Measurements from ENCODE around the gene FAM219A. TPM values are rescaled to one million over a fixed set of nuclear protein-coding genes. Genes with fewer than 3 reads are reported as not detected.

FAM219A gene
- total RNA-seq, 1 donor from 2014 or later: 25.9 TPM

DNA sequence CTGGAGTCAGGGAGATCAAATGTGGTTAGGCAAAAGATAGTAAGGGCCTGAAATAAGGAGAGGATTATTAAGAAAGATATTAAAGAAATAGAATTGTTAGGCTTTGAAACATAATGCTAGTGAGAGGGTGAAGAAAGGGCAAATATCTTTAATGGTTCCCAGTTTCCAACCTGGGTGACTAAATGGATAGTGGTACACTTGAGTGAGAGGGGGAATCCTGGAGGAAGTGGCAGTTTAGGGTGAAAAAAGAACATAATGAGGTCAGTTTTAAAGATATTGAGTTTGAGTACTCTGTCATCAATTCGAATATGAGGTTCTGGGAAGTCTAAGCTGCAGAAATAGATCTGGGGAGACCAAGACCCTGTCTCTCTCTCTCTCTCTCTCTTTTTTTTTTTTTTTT, 19.2 kb upstream of the FAM219A start:
- H3K27ac Mint-ChIP-seq (ENCODE audit: unreplicated experiment): no peak overlapping the region
- no peak overlapping the region for H3K4me3 Mint-ChIP-seq (ENCODE audit: unreplicated experiment)
- H3K36me3 Mint-ChIP-seq (ENCODE audit: unreplicated experiment): no peaks in the 10 kb centered on the region
- no peaks in the 10 kb centered on the region for H3K9me3 Mint-ChIP-seq (ENCODE audit: unreplicated experiment)
- TF ChIP-seq, protein P1, sequence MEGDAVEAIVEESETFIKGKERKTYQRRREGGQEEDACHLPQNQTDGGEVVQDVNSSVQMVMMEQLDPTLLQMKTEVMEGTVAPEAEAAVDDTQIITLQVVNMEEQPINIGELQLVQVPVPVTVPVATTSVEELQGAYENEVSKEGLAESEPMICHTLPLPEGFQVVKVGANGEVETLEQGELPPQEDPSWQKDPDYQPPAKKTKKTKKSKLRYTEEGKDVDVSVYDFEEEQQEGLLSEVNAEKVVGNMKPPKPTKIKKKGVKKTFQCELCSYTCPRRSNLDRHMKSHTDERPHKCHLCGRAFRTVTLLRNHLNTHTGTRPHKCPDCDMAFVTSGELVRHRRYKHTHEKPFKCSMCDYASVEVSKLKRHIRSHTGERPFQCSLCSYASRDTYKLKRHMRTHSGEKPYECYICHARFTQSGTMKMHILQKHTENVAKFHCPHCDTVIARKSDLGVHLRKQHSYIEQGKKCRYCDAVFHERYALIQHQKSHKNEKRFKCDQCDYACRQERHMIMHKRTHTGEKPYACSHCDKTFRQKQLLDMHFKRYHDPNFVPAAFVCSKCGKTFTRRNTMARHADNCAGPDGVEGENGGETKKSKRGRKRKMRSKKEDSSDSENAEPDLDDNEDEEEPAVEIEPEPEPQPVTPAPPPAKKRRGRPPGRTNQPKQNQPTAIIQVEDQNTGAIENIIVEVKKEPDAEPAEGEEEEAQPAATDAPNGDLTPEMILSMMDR (IDR thresholded peaks at IDR 0.05): no peak
- no peaks in the 10 kb centered on the region for H3K4me1 Mint-ChIP-seq (ENCODE audit: unreplicated experiment)
- no peak for DNase-seq (ENCODE audit: extremely low spot score, unreplicated experiment)
- peaks cover 20% of the 10 kb centered on the region for H3K27me3 Mint-ChIP-seq (ENCODE audit: unreplicated experiment)

DNA sequence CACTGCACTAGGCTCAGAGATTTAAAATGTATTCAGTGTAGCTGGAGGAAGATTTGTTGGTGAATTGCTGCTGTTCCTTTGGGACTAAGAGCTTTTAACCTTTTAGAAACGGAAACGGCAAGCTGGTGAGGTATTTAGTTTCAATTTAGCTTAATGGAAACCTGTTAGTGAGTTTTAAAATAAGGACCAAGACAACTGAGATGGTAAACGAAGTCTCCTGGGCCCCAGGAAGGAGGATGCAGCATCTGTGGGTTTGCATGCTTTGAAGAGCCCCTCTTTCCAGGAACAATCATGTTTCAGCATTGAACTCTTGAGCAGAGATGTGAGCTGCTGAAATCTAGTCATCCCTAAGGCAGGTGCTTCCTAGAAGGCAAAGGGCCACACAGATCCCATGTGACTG, 16.7 kb upstream of the FAM219A start:
- DNase-seq (ENCODE audit: extremely low spot score, unreplicated experiment): no peak
- H3K4me3 Mint-ChIP-seq (ENCODE audit: unreplicated experiment): no peak overlapping the region
- peaks cover 36% of the 10 kb centered on the region for H3K27me3 Mint-ChIP-seq (ENCODE audit: unreplicated experiment)
- TF ChIP-seq, protein P1 (IDR thresholded peaks at IDR 0.05): no peak
- no peaks in the 10 kb centered on the region for H3K9me3 Mint-ChIP-seq (ENCODE audit: unreplicated experiment)
- no peak overlapping the region for H3K27ac Mint-ChIP-seq (ENCODE audit: unreplicated experiment)
- no peaks in the 10 kb centered on the region for H3K36me3 Mint-ChIP-seq (ENCODE audit: unreplicated experiment)
- H3K4me1 Mint-ChIP-seq (ENCODE audit: unreplicated experiment): no peaks in the 10 kb centered on the region

DNA sequence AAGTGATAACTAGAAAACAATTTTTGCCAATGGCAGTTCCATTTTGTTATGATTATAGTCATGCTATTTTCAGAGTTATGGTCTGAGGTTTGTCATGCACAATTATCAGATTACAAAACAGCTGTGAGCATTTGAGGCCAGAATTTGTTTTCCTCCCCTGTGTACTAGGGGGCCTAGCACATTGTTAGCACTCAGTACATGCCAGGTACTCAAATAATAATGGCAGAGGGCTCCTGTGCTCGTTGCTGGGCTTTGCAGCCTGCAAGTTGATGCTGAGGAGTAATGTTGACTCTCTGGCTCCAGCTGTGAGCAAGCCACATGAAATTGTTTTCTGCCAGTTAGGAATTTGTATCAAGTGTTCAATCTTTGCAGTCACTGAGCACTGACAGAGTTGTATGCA, 7.1 kb upstream of the FAM219A start:
- Mint-ChIP-seq H3K27ac (ENCODE audit: unreplicated experiment) (no peak overlapping the region), H3K27me3 (ENCODE audit: unreplicated experiment) (peaks cover 45% of the 10 kb centered on the region)
- TF ChIP-seq, protein P1 (IDR thresholded peaks at IDR 0.05): no peak

DNA sequence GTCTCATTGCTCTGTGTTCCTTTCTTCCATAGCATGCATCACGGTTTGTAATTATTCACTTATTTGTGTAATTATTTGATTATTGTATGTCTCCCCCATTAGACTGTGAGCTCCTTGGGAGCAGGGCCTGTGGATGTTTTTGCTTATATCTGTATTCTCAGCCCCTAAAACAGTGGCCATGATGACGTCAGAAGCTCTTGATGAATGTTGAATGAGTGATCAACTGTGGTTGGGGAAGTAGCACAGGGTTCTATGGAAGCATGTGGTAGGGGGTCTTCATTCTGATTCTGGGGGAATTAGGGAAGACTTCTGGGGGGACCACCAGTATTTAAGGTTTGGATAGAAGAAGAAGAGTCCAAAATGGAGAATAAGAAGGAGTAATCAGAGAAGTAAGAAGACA, 6.2 kb upstream of the FAM219A start:
- Mint-ChIP-seq H3K9me3 (ENCODE audit: unreplicated experiment) (no peaks in the 10 kb centered on the region), H3K36me3 (ENCODE audit: unreplicated experiment) (no peaks in the 10 kb centered on the region), H3K4me1 (ENCODE audit: unreplicated experiment) (no peaks in the 10 kb centered on the region), H3K4me3 (ENCODE audit: unreplicated experiment) (no peak overlapping the region), H3K27me3 (ENCODE audit: unreplicated experiment) (peaks cover 44% of the 10 kb centered on the region), H3K27ac (ENCODE audit: unreplicated experiment) (no peak overlapping the region)
- no peak for DNase-seq (ENCODE audit: extremely low spot score, unreplicated experiment)
- TF ChIP-seq, protein P1 (IDR thresholded peaks at IDR 0.05): no peak

More for the DNA sequence above, 7.1 kb upstream of the FAM219A start:
- H3K4me1 Mint-ChIP-seq (ENCODE audit: unreplicated experiment): no peaks in the 10 kb centered on the region
- DNase-seq (ENCODE audit: extremely low spot score, unreplicated experiment): no peak
- H3K36me3 Mint-ChIP-seq (ENCODE audit: unreplicated experiment): no peaks in the 10 kb centered on the region
- no peak overlapping the region for H3K4me3 Mint-ChIP-seq (ENCODE audit: unreplicated experiment)
- no peaks in the 10 kb centered on the region for H3K9me3 Mint-ChIP-seq (ENCODE audit: unreplicated experiment)

DNA sequence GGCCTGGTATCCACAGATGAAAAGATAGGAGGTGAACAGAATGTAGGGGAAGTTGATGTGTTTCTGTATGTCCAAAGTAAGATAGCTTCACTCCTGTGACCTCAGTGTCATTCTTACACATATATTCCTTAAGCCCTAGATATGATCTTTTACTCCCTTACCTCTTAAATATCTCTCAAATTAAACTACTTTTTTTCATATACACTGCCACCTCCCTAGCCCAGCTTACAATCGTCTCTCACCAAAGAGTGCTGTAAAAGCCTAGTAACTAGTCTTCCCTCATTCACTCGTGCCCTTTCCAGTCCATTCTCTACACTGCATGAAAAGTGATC, 5.5 kb upstream of the FAM219A start:
- H3K4me3 Mint-ChIP-seq (ENCODE audit: unreplicated experiment): no peak overlapping the region
- H3K27ac Mint-ChIP-seq (ENCODE audit: unreplicated experiment): no peak overlapping the region
- TF ChIP-seq, protein P1 (IDR thresholded peaks at IDR 0.05): no peak
- no peak for DNase-seq (ENCODE audit: extremely low spot score, unreplicated experiment)
- no peaks in the 10 kb centered on the region for H3K36me3 Mint-ChIP-seq (ENCODE audit: unreplicated experiment)
- no peaks in the 10 kb centered on the region for H3K9me3 Mint-ChIP-seq (ENCODE audit: unreplicated experiment)
- peaks cover 43% of the 10 kb centered on the region for H3K27me3 Mint-ChIP-seq (ENCODE audit: unreplicated experiment)
- H3K4me1 Mint-ChIP-seq (ENCODE audit: unreplicated experiment): peaks cover 3% of the 10 kb centered on the region

All from osteocyte (in vitro differentiated cells).